ENCODE results near the gene GSC2.

Gene GSC2

GRCh38 chr22:19152942-19153883 is 3.1 kb upstream of the GSC2 start:
- no peak for DNase-seq (ENCODE audit: low spot score)
- TF ChIP-seq CTCF (IDR thresholded peaks at IDR 0.05; ENCODE audit: borderline replicate concordance, control extremely low read depth, extremely low read depth, insufficient read depth, missing control alignments) = no peak
- in situ Hi-C loops (cut with MboI; ENCODE audit: low sequenced_read_pairs, unreplicated experiment) = no loop called here

GRCh38 chr22:19151329-19152191 is 1.5 kb upstream of the GSC2 start:
- TF ChIP-seq CTCF (IDR thresholded peaks at IDR 0.05; ENCODE audit: borderline replicate concordance, control extremely low read depth, extremely low read depth, insufficient read depth, missing control alignments) = no peak
- DNase-seq (ENCODE audit: low spot score) = no peak
- in situ Hi-C loops (cut with MboI; ENCODE audit: low sequenced_read_pairs, unreplicated experiment) = no loop called here

- in situ Hi-C loops (cut with MboI; ENCODE audit: low sequenced_read_pairs, unreplicated experiment) = no loop called here
- TF ChIP-seq CTCF (IDR thresholded peaks at IDR 0.05; ENCODE audit: borderline replicate concordance, control extremely low read depth, extremely low read depth, insufficient read depth, missing control alignments) = no peak
- no peak for DNase-seq (ENCODE audit: low spot score)
Measured at GRCh38 chr22:19150482-19151328, 613 bp upstream of the GSC2 start.

GRCh38 chr22:19149047-19149883 is 827 bp downstream of the GSC2 start:
- in situ Hi-C loops (cut with MboI; ENCODE audit: low sequenced_read_pairs, unreplicated experiment) = no loop called here
- DNase-seq (ENCODE audit: low spot score) = no peak
- TF ChIP-seq CTCF (IDR thresholded peaks at IDR 0.05; ENCODE audit: borderline replicate concordance, control extremely low read depth, extremely low read depth, insufficient read depth, missing control alignments) = no peak

- in situ Hi-C loops (cut with MboI; ENCODE audit: low sequenced_read_pairs, unreplicated experiment) = no loop called here
- no peak for TF ChIP-seq CTCF (IDR thresholded peaks at IDR 0.05; ENCODE audit: borderline replicate concordance, control extremely low read depth, extremely low read depth, insufficient read depth, missing control alignments)
- DNase-seq (ENCODE audit: low spot score) = no peak
Measured at GRCh38 chr22:19148417-19149046, 1.6 kb downstream of the GSC2 start.
